HG03575 (cell line): ENCODE measurements around the gene C11orf98.
"Not testable (repeated sequence)": the region's sequence is repeated elsewhere in the genome, so short reads cannot be mapped to it uniquely, and the experiment has no call there.

Experiments used
- ATAC-seq: cut with Tn5 transposase; IDR thresholded peaks from one replicate; pipeline ENCODE4 v1.9.1; 2021; ENCODE audit not compliant: unreplicated experiment, insufficient number of reproducible peaks, low FRiP score; ENCODE audit errors: extremely low read depth

Gene C11orf98

DNA sequence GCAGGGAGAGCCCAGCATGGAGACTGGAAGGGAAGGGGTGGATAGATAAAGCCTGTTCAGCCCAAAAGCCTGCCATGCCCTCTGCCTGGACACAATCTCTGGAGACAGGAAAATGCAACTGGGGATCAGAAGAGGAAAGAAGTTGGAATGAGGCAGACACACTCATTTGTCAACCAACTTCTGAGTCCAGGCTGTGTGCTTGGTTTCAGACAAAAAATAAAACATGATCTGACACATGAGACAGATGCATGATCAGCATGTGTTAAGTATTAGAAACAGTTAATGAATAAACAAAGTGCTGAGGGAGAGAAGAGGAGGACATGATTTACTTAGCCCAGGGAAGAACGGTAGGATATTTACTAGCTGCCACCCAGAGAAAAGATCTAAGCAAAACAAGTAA lies 23.5 kb upstream of the C11orf98 start:
- no peak for ATAC-seq

DNA sequence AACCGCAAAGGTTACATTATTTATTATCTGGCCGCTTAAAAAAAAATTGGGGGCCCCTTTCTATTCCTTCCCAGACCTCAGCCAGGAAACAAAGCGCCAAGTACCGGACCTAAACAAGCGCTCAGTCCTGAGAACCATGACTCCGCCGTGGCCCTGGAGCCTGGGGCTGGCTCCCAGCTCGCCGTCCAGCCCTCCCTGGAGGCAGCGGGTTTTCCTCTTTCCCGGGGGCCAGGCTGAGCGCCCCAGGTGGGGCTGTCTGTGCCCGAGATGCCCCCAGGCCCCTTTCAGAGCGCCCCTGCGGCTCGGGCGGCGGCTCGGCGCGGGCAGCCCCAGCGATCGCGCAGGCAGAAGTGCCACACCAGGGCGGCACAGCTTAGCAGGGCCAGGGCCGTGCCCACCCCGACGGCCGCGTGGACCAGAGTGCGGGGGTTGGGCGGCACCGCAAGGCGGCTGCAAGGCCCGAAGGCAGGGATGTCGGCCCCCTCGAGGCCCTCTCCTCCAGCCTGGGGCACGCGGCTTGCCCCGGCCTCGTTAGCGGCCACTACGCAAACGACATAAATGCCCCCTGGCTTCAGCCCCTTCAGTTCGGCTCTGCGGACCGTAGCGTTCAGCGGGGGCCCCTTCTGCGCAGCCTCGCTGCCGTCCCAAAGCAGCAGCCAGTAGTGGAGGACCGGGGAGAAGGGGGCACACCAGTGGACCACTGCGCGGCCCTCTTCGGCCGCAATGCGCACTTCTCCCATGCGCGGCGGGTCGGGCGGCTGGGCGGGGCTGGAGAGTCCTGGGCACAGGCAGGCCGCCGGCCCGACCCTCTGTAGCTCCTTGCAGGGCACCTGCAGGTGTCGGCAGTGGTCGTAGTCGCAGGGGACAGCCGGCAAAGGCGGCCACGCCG lies 22.7 kb upstream of the C11orf98 start:
- no peak for ATAC-seq

DNA sequence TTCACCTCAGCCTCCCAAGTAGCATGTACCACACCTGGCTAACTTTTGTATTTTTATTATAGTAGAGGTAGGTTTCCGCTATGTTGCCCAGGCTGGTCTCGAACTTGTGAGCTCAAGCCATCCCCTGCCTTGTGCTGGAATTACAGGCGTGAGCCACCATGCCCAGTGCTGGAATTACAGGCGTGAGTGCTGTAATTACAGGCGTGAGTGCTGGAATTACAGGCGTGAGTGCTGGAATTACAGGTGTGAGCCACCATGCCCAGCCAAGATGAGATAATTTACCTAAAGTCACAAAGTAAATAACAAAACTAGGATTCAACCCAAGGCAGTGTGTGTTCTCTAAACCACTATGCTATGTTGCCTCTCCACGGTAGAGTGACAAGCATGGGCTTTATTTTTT lies 17.5 kb upstream of the C11orf98 start:
- no peak for ATAC-seq

- ATAC-seq: no peak
Measured at GRCh38 chr11:62680825-62681240, 15.8 kb upstream of the C11orf98 start.

- no peak for ATAC-seq
Measured at GRCh38 chr11:62678770-62679696, 14.0 kb upstream of the C11orf98 start, which contains the start of gene UBXN1. Gene UBXN1, minus strand, starts transcription at chr11:62679073. Its CDS starts 150 bp downstream, at chr11:62678923.

DNA sequence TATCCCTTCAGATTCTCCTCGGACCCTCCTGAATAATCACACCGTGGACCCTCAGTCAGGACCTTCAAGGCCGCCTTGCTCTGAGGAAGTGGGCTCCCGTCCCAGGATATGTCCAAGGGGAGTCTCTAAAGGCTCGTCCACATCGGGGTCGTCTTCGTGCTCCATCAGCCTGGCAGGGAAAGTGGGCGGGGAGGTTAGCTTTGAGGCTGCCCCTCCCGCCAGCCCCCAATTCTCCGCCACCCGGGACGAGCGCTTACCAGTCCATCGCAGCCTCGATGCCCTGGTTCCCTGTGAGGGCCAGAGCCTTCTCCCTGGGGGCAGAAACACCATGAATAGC lies 13.4 kb upstream of the C11orf98 start:
- ATAC-seq: no peak

- ATAC-seq: no peak
Measured at GRCh38 chr11:62677714-62678113, 12.7 kb upstream of the C11orf98 start.

DNA sequence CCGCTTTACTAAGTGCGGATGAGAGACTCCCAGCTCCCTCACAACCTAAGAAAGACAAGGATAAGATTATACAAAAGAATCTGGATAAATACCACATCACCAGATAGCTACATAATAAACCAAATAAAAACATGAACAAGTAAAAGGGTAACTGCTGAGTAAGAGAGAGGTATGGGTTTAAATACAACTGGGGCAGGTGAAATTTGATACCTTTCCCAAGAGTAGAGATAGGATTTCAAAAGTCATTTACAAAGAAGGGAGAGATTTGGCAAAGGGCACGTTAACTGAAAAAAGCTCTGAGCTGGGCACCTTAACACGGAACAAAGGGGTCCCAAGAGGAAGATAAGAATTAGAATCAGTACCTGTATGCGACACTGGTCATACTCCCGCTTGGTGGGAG lies 12.1 kb upstream of the C11orf98 start:
- ATAC-seq: no peak

- no peak for ATAC-seq
Measured at GRCh38 chr11:62676698-62677097, 11.7 kb upstream of the C11orf98 start.

- ATAC-seq: not testable (repeated sequence)
Measured at GRCh38 chr11:62675415-62675814, 10.4 kb upstream of the C11orf98 start.

DNA sequence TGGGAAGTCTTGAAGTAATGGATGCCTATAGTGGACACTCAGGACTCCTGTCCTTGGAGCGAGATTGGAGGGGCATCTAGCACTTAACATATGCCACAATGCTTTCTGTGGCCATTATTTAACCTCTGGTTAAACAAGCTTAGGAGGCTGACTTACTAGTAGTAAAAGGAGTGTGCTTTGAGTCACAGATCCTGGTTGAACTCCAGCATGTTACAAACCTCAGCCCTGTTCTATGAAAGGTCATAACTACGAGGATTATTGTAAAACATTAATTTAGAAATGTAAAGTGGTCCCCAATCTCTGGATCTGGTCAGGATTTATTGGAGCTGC lies 8.2 kb upstream of the C11orf98 start:
- ATAC-seq: no peak

GRCh38 chr11:62671608-62672389 lies 6.8 kb upstream of the C11orf98 start, which contains the start of the genes LBHD1 and UQCC3:
Gene LBHD1, minus strand, starts transcription at chr11:62672267. Its CDS starts 2,236 bp downstream, at chr11:62670031.
Gene UQCC3, plus strand, starts transcription at chr11:62671673. Its CDS starts 73 bp downstream, at chr11:62671746.
- ATAC-seq: no peak

DNA sequence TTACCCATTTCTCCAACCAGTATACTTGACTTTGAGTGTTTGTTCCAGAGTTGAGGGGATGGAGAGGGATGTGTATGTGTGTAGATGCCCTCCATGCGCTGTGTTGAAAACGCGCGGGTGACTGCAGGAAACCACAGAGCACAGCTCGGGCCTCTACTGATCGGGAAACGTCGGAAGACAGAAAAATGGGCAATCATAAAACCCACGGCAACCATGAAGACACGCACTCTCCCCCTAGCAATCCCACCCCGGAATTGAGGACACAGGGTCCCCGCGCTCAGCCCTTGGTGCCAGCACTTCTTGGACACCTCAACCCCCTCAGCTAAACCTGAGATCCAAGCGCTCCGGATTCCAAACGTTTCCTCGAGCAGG lies 6.2 kb upstream of the C11orf98 start:
- ATAC-seq: no peak

GRCh38 chr11:62669420-62670161 lies 4.6 kb upstream of the C11orf98 start:
- ATAC-seq: no peak

DNA sequence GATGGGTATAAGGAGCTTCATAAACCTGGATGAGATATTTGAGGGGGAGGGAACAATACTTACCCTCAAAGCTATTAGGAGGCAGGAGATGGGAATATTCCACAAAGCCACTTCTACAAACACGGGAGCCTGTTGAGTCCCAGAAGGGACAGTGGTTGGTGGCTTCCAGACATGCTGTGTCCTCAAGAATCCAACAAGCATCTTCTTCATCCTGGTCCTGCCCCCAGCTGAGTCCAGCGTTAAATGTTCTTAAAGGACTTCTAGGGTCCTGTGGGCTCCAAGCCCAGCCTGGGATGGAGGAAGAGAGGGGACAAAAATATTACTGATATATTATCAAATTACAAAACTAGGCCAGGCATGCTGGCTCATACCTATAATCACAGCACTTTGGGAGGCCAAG lies 2.5 kb upstream of the C11orf98 start:
- no peak for ATAC-seq

- no peak for ATAC-seq
Measured at GRCh38 chr11:62666259-62666926, 1.4 kb upstream of the C11orf98 start.

- ATAC-seq: no peak
Measured at GRCh38 chr11:62665599-62666258, 719 bp upstream of the C11orf98 start.
